Urothelium cell line (cell line): ENCODE measurements around the gene RBM4B.
A peak's percentile ranks its signal among the peaks of the same experiment; 100 is the strongest.

Experiments used
- DNase-seq: peaks from one replicate; pipeline ENCODE4 v3.0.0; 2011; ENCODE audit warnings: low spot score, mixed read lengths
- FAIRE-seq: peaks from 2 replicates; lab custom pipeline; 2011; peaks lifted over from hg19 to GRCh38; lab: Jason Lieb, UNC

RBM4B gene

GRCh38 chr11:66708094-66708493 is 30.4 kb upstream of the RBM4B start:
- no peak for DNase-seq
- no peak for FAIRE-seq

GRCh38 chr11:66707486-66707885 is 29.8 kb upstream of the RBM4B start:
- FAIRE-seq (no peak), DNase-seq (no peak)

- DNase-seq = no peak
- no peak for FAIRE-seq
These were observed 29.3 kb upstream of the RBM4B start for GRCh38 chr11:66706989-66707388.

GRCh38 chr11:66705587-66706335 is 28.1 kb upstream of the RBM4B start:
- FAIRE-seq (no peak), DNase-seq (no peak)

- no peak for DNase-seq
- FAIRE-seq = no peak
These were observed 27.1 kb upstream of the RBM4B start for GRCh38 chr11:66704659-66705360.

GRCh38 chr11:66701432-66702240 is 23.9 kb upstream of the RBM4B start:
- DNase-seq (no peak), FAIRE-seq (no peak)

GRCh38 chr11:66700742-66701141 is 23.1 kb upstream of the RBM4B start:
- no peak for DNase-seq
- FAIRE-seq = no peak

GRCh38 chr11:66700337-66700736 is 22.6 kb upstream of the RBM4B start:
- FAIRE-seq = no peak
- no peak for DNase-seq

- FAIRE-seq (no peak), DNase-seq (no peak)
These were observed 20.8 kb upstream of the RBM4B start for GRCh38 chr11:66698491-66698890.

- FAIRE-seq (no peak), DNase-seq (no peak)
These were observed 20.3 kb upstream of the RBM4B start for GRCh38 chr11:66697988-66698387.

- FAIRE-seq (no peak), DNase-seq (no peak)
These were observed 18.5 kb upstream of the RBM4B start for GRCh38 chr11:66696146-66696545.

- DNase-seq (peak; percentile 89), FAIRE-seq (no peak)
These were observed 17.1 kb upstream of the RBM4B start for GRCh38 chr11:66694732-66695207.

GRCh38 chr11:66694056-66694410 is 16.3 kb upstream of the RBM4B start:
- no peak for DNase-seq
- no peak for FAIRE-seq

GRCh38 chr11:66693356-66694055 is 15.8 kb upstream of the RBM4B start:
- DNase-seq = no peak
- FAIRE-seq = no peak

GRCh38 chr11:66692871-66693331 is 15.2 kb upstream of the RBM4B start:
- no peak for DNase-seq
- FAIRE-seq = no peak

- no peak for FAIRE-seq
- DNase-seq = no peak
These were observed 14.8 kb upstream of the RBM4B start for GRCh38 chr11:66692446-66692845.

- no peak for DNase-seq
- no peak for FAIRE-seq
These were observed 13.8 kb upstream of the RBM4B start for GRCh38 chr11:66691311-66691980.

- no peak for DNase-seq
- FAIRE-seq = no peak
These were observed 12.2 kb upstream of the RBM4B start for GRCh38 chr11:66689661-66690590.
